ENCODE results near the gene RIN3. TPM values are rescaled to one million over a fixed set of nuclear protein-coding genes. Genes with fewer than 3 reads are reported as not detected.

The RIN3 gene
- total and polyA plus RNA-seq, 10 donors = 17.2 to 117 (median 75.7) TPM

DNA sequence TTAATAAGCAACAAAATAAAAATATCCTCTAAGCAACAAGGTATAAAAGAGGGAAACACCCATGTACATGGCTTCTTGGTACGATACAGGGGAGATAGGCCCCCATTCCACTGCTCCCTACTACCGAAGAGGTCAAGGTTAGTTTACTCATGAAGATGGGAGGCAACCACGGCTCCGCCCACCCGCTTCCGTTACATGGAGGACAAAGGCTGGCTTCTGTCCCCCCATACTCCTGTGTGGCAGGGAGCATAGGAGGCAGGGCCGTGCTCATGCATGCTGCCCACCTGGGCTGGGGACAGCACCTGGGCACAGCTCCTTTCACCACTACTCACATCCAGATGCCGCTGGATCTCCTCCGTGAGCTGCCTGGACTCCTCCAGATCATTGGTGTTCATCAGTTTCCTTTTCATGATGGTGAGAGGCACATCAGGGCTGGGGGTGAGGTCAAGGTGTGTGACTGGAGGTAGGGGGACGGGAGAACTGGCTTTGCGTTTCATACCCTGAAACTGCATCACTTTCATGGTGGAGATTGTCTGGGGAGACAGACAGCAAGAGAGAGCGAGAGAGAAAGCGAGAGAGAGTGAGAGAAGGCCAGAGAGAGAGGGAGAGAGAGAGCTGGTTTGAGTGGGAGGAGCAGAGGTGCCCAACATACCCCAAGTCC is 195.9 kb downstream of the RIN3 start:
- Histone ChIP-seq H3K4me3 (no peak overlapping the region), H3K27ac (no peak overlapping the region), H3K4me1 (peaks cover 0 to 13% (median 9%) of the 10 kb centered on the region in 6 donors), H3K36me3 (peaks cover 4 to 72% (median 21%) of the 10 kb centered on the region in 6 donors), H3K9me3 (no peaks in the 10 kb centered on the region), H3K27me3 (replicated peaks in 1 of 7) (no peaks in the 10 kb centered on the region)
- 81 to 88% (median 83%) methylated on average over 13 of the region's 13 CpGs for WGBS, 5 donors
- DNase-seq = no peak
- intact Hi-C loops (cut with DNase I; ENCODE audit: low total_unique reads) = no loop called here
- TF ChIP-seq CTCF (IDR thresholded peaks at IDR 0.05 in 8 of 11, conservative IDR thresholded peaks at IDR 0.05 in 3 of 11) (no peak), POLR2AphosphoS5 (IDR thresholded peaks at IDR 0.05) (peak in 1 of 3 donors; percentile 12)

- Histone ChIP-seq H3K4me1 (peaks cover 0 to 8% (median 4%) of the 10 kb centered on the region in 6 donors), H3K36me3 (peaks cover 4 to 73% (median 21%) of the 10 kb centered on the region in 6 donors), H3K9me3 (no peaks in the 10 kb centered on the region), H3K27ac (no peak overlapping the region), H3K27me3 (replicated peaks in 1 of 7) (no peaks in the 10 kb centered on the region), H3K4me3 (no peak overlapping the region)
- DNase-seq = no peak
- WGBS, 5 donors = 95 to 100% (median 96%) methylated on average over 4 to 5 of the region's 5 CpGs
- no peak for TF ChIP-seq POLR2A (IDR thresholded peaks at IDR 0.05)
- TF ChIP-seq CTCF (IDR thresholded peaks at IDR 0.05 in 8 of 11, conservative IDR thresholded peaks at IDR 0.05 in 3 of 11) = no peak
- TF ChIP-seq POLR2AphosphoS5 (IDR thresholded peaks at IDR 0.05) = no peak
- intact Hi-C loops (cut with DNase I; ENCODE audit: low total_unique reads) = no loop called here
Measured at GRCh38 chr14:92710001-92710341, 196.4 kb downstream of the RIN3 start.

GRCh38 chr14:92711976-92712653 is 198.5 kb downstream of the RIN3 start:
- 92 to 98% (median 97%) methylated on average over 7 of the region's 7 CpGs for WGBS, 5 donors
- no peak for DNase-seq
- TF ChIP-seq POLR2AphosphoS5 (IDR thresholded peaks at IDR 0.05) (no peak), POLR2A (IDR thresholded peaks at IDR 0.05) (no peak), CTCF (IDR thresholded peaks at IDR 0.05 in 8 of 11, conservative IDR thresholded peaks at IDR 0.05 in 3 of 11) (no peak)
- Histone ChIP-seq H3K27me3 (replicated peaks in 1 of 7) (no peaks in the 10 kb centered on the region), H3K9me3 (no peaks in the 10 kb centered on the region), H3K4me3 (no peak overlapping the region), H3K4me1 (peaks cover 0 to 6% (median 0%) of the 10 kb centered on the region in 6 donors), H3K36me3 (peaks cover 4 to 72% (median 18%) of the 10 kb centered on the region in 6 donors), H3K27ac (no peak overlapping the region)
- intact Hi-C loops (cut with DNase I; ENCODE audit: low total_unique reads) = no loop called here

DNA sequence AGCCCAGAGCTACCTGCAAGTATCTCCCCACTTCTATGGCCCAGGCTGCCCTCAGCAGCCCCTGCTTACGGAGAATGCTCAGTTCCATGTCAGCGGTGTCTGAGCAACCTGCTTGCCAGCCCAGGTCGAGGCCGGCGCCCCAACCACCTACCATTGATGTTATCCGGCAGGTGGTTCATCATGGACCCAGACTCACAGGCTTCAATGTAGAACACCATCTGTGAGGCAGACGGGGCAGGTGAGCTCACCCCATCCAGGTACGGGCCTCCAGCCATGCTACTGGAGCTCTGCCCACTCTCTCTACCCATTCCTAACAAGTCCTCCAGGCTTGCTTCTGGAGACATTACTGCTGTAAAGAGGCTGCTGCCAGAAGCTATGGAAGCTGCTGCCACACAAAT is 199.1 kb downstream of the RIN3 start:
- no peaks in the 10 kb centered on the region for H3K9me3 ChIP-seq
- no peak overlapping the region for H3K27ac ChIP-seq
- intact Hi-C loops (cut with DNase I; ENCODE audit: low total_unique reads) = no loop called here
- 89 to 100% (median 96%) methylated on average over 2 to 8 of the region's 8 CpGs for WGBS, 5 donors
- TF ChIP-seq POLR2AphosphoS5 (IDR thresholded peaks at IDR 0.05) (peak in 1 of 3 donors; percentile 26), CTCF (IDR thresholded peaks at IDR 0.05 in 8 of 11, conservative IDR thresholded peaks at IDR 0.05 in 3 of 11) (no peak)
- H3K4me3 ChIP-seq = no peak overlapping the region
- H3K4me1 ChIP-seq = peaks cover 0 to 6% (median 0%) of the 10 kb centered on the region in 6 donors
- DNase-seq = no peak
- H3K36me3 ChIP-seq = peaks cover 4 to 74% (median 18%) of the 10 kb centered on the region in 6 donors
- H3K27me3 ChIP-seq (replicated peaks in 1 of 7) = no peaks in the 10 kb centered on the region

All from spleen (tissue), 11 donors.